Camera-type eye (tissue), 1 donor: Measurements from ENCODE around the gene HCST. TPM values are rescaled to one million over a fixed set of nuclear protein-coding genes. Genes with fewer than 3 reads are reported as not detected.

Source experiments
- total RNA-seq: library from RNA; depleted of rRNA; stranded (reverse); fragments of >200 nt; gene quantifications from one replicate; pipeline ENCODE4 v1.2.3, GENCODE V29; 2014

Gene HCST
- not detected for total RNA-seq

GRCh38 chr19:35901854-35902661 lies at the start of gene HCST:
Gene HCST, plus strand, starts transcription at chr19:35902529. Its CDS starts 65 bp downstream, at chr19:35902594.

GRCh38 chr19:35856546-35857149 lies 45.7 kb upstream of the HCST start, which contains the start of gene KIRREL2:
Gene KIRREL2, plus strand, starts transcription at chr19:35856911. Its CDS starts 209 bp downstream, at chr19:35857120.

GRCh38 chr19:35868172-35868822 lies 34.0 kb upstream of the HCST start, which contains the start of gene APLP1:
Gene APLP1, plus strand, starts transcription at chr19:35868574. Its CDS starts 63 bp downstream, at chr19:35868637.

GRCh38 chr19:35908010-35908441 lies 5.7 kb downstream of the HCST start, which contains the start of gene TYROBP:
Gene TYROBP, minus strand, starts transcription at chr19:35908295. Its CDS starts 67 bp downstream, at chr19:35908228.

GRCh38 chr19:35935911-35936737 lies 33.8 kb downstream of the HCST start, which contains the start of gene LRFN3:
Gene LRFN3, plus strand, starts transcription at chr19:35936374. Its CDS starts 3,052 bp downstream, at chr19:35939426.

Other genes starting within 250 kb of the HCST start
- not detected for gene UPK1A, start 236.0 kb upstream of the HCST start, total RNA-seq
- not detected for gene ZBTB32, start 198.0 kb upstream of the HCST start, total RNA-seq
- 26.9 TPM for gene KMT2B, start 184.5 kb upstream of the HCST start, total RNA-seq
- gene IGFLR1, start 160.1 kb upstream of the HCST start, total RNA-seq: 2.6 TPM
- 13.8 TPM for gene U2AF1L4, start 157.1 kb upstream of the HCST start, total RNA-seq
- 12.8 TPM for gene PSENEN, start 156.9 kb upstream of the HCST start, total RNA-seq
- 11.6 TPM for gene LIN37, start 154.0 kb upstream of the HCST start, total RNA-seq
- 14.9 TPM for gene HSPB6, start 145.5 kb upstream of the HCST start, total RNA-seq
- gene PROSER3, start 144.4 kb upstream of the HCST start, total RNA-seq: 7.8 TPM
- gene ARHGAP33, start 127.0 kb upstream of the HCST start, total RNA-seq: 89.9 TPM
- 0.27 TPM for gene PRODH2, start 89.7 kb upstream of the HCST start, total RNA-seq
- gene NPHS1, start 50.0 kb upstream of the HCST start, total RNA-seq: 2.7 TPM
- 11.2 TPM for gene KIRREL2, start 45.6 kb upstream of the HCST start, total RNA-seq
- gene APLP1, start 34.0 kb upstream of the HCST start, total RNA-seq: 106 TPM
- gene NFKBID, start 2.0 kb upstream of the HCST start, total RNA-seq: 6.8 TPM
- 10.4 TPM for gene TYROBP, start 5.8 kb downstream of the HCST start, total RNA-seq
- 5.4 TPM for gene LRFN3, start 33.8 kb downstream of the HCST start, total RNA-seq
- gene SDHAF1, start 92.7 kb downstream of the HCST start, total RNA-seq: 32.9 TPM
- gene SYNE4, start 106.3 kb downstream of the HCST start, total RNA-seq: not detected
- 9.4 TPM for gene ALKBH6, start 111.7 kb downstream of the HCST start, total RNA-seq
- gene CLIP3, start 130.3 kb downstream of the HCST start, total RNA-seq: 34.6 TPM
- gene THAP8, start 151.8 kb downstream of the HCST start, total RNA-seq: 7.6 TPM
- 6.4 TPM for gene WDR62, start 152.4 kb downstream of the HCST start, total RNA-seq
- gene OVOL3, start 208.6 kb downstream of the HCST start, total RNA-seq: not detected
- gene POLR2I, start 212.3 kb downstream of the HCST start, total RNA-seq: 28.0 TPM
- 134 TPM for gene TBCB, start 212.9 kb downstream of the HCST start, total RNA-seq
- 123 TPM for gene CAPNS1, start 237.5 kb downstream of the HCST start, total RNA-seq
- 3.6 TPM for gene COX7A1, start 249.9 kb downstream of the HCST start, total RNA-seq